ENCODE results near the gene MKRN2.

GRCh38 chr3:12560505-12561190, 3.8 kb downstream of the MKRN2 start:
- TF ChIP-seq CTCF (IDR thresholded peaks at IDR 0.05; ENCODE audit: low read depth, low read length): no peak
- no peak for TF ChIP-seq EZH2phosphoT487 (IDR thresholded peaks at IDR 0.05; ENCODE audit: low read depth)

Data from OCI-LY3 (cell line).